Stimulated activated CD8-positive, alpha-beta memory T cell treated with anti-CD3 and anti-CD28 coated beads, Interleukin-4, amount 100 ng/mL, for 1 hour (primary cell): ENCODE data around the gene FABP1.

ENCODE experiments used
- DNase-seq, 2 donors: peaks; one replicate each; pipeline ENCODE4 v3.0.0-alpha.2; 2020; ENCODE audit warnings: low read depth in 2 of 2, low spot score in 1 of 2

FABP1 gene

GRCh38 chr2:88115825-88116518 is 11.9 kb downstream of the FABP1 start:
- no peak for DNase-seq

DNA sequence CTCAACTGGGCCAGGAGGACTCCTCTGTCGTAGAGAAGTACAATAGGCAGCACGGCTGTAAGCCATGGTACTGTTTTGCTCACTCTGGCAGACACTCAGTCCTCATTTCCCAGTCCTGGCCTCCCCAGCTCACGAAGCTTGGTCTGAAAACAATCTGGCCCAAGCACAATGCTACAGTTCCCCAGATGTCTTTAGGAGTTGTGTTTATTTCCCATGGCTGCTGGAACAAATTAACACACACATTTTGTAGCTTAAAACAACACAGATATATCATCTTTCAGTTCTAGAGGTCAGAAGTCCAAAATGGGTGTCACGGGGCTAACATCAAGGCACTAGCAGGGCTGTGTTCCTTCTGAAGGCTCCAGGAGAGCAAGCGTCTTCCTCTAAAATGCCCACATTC is 13.0 kb downstream of the FABP1 start:
- DNase-seq: no peak

DNA sequence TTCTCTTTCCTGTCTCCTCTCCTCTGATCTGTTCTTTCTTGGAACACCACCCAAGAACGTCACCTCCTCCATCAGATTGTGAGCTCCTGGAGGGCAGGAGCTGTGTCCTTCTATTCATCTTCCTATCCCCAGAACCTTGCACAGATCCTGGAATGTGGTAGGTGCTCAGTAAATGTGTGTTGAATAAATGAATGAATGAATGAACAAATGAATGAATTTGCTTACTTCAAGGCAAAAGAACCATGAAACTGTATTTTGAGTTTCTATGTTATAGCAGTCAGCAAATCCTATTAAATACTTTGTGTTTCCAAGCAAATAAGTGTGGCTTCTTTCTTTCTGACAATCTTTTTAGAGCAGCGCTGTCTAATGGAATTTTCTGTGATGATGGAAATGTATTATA is 14.8 kb downstream of the FABP1 start:
- no peak for DNase-seq

- no peak for DNase-seq
Observed at GRCh38 chr2:88110830-88111229, 17.0 kb downstream of the FABP1 start.

DNA sequence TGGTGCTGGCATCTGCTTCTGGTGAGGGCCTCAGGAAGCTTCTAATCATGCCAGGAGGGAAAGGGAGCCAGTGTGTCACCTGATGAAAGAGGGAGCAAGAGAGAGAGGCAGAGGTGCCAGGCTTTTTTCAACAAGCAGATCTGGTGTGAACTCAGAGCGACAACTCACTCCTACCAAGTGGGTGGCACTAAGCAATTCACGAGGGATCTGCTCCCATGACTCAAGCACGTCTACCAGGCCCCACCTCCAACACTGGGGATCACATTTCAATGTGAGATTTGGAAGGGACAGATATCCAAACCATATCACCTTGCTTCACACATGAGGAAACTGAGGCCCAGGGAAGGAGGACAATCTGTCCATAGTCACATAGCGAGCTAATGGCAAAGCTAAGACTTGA is 19.1 kb downstream of the FABP1 start:
- no peak for DNase-seq

DNA sequence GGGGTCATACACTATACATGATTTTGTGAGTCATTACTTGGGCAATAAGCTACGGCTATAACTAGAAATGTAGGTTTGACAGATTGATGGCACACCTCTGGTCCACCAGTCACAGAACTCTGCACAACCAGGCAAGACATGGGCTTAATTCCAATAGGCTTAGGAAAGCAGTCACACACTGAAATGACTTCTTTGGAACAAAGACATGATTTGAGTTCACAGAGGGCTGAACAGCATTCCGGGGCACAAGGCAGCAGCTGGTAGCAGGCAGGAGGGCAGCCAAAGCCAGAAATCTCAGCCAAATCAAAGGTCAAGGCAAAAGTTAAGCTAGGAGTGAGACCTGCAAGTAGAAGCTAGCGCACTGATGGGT is 27.4 kb downstream of the FABP1 start:
- DNase-seq: no peak

DNA sequence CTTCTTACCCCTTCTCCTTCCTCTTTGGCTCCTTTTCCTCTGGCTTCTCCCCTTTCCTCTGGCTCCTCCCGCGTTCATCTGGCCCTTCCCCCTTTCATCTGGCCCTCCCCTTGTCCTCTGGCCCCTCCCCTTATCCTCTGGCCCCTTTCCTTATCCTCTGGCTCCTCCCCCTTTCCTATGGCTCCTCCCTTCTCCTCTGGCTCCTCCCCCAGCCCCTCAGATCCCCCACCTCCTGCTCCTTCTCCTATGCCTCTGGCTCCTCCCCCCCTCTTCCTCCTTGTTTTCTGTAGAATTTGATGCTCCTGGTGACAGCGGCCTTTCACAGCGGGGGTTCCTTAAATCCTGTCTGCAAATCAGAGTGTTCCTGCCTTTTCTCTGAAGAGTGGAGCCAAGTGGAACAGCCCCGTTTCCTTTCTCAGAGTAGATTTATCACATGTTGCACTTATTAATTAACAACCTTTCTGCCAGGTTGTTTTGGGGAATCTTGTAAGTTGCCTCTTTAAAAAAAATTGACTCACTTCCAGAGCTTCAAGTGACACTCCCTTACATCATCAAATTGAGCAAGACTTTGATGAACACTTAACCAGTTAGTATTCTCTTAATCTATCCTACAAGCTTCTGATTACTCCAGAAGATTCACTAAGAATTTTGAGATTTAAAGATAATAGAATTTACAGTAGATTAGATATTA is 27.9 kb downstream of the FABP1 start:
- no peak for DNase-seq

DNA sequence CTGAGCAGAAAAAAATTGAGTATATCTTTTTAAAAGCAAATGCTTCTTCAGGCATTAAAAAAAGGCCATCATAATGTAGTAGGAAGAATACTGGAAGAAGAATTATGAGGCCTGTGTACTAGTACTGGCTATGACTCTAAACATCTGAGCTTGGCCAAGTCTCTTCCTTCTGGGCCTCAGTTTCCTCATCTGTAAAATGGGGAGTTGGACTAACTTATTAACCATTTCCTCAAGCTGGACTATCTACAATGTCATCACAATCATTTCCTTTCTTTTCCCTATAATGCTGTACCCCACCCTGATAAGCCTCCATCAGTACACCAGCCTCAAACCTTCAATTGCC is 29.3 kb downstream of the FABP1 start:
- DNase-seq: no peak

- no peak for DNase-seq
Observed at GRCh38 chr2:88097891-88098557, 29.8 kb downstream of the FABP1 start.

GRCh38 chr2:88097192-88097591 is 30.7 kb downstream of the FABP1 start:
- no peak for DNase-seq

DNA sequence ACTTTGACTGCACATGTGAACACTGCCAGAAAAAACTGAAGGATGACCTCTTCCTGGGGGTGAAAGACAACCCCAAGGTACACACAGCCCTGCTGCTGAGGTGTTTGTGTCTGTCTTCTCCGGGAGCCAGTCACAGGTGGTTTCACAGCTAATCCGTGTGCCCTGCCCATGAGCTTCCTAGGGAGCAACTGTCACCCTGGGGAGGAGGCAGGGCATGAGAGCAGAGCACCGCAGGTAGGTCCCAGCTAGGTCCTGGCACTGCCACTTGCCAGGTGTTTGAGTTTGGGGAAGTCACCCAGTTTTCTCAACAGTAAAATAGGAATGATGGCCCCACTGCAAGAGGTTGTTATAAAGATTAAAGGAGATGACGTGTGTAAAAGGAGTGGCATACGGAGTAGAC is 31.2 kb downstream of the FABP1 start:
- no peak for DNase-seq

DNA sequence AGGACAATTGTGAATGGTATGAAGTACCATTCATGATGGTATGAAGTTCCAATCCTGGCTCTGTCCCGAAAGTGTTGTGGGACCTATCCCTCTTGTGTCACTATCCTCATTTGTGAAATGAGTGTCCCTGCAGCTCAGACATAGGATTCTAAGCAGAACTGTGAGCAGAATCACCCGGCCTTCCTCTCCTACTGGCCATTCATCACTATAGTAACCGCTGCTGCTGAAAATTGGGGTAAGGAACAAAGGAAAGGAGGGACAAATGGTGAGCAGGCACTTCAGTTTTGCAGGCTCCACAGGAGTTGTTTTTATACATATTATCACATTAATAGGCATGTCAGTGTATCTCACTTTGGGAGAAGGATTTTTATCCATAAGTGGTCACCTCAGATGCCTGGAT is 32.8 kb downstream of the FABP1 start:
- no peak for DNase-seq

- no peak for DNase-seq
Observed at GRCh38 chr2:88092773-88093172, 35.1 kb downstream of the FABP1 start.

DNA sequence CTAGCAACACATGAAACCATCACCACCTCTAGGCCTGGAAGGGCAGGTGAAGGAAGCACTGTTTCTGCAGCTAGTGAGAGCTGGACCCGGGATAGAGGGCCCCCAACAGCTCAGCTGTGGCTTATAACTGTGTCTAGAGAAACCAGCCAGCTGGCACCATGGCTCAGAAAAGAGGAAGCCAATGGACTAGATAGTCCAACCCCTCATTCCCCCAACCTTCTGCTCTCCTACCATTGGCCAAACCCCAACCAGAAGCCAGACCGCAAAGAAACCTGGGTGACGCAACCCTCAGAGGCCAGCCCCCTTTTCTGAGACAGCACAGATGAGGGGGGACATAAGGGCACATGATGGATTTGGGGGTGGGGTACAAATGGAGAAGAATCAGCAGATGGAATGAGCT is 35.9 kb downstream of the FABP1 start:
- DNase-seq: no peak

GRCh38 chr2:88090446-88091283 is 37.2 kb downstream of the FABP1 start:
- DNase-seq: no peak

GRCh38 chr2:88088999-88089398 is 38.9 kb downstream of the FABP1 start:
- DNase-seq: no peak

DNA sequence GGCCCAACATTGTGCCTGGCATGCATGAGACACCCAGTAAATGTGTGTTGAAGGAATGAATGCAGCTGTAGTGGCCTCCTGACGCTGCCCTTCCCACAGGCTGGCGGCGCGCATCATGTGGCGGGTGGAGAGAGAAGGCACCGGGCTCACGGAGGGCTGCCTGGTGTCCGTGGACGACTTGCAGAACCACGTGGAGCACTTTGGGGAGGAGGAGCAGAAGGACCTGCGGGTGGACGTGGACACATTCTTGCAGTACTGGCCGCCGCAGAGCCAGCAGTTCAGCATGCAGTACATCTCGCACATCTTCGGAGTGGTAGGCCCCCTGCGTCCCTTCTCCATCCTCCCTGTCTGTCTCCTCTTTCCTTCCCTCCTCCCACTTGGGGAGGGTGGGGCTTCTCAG is 40.1 kb downstream of the FABP1 start:
- no peak for DNase-seq

GRCh38 chr2:88087073-88087472 is 40.8 kb downstream of the FABP1 start:
- no peak for DNase-seq

DNA sequence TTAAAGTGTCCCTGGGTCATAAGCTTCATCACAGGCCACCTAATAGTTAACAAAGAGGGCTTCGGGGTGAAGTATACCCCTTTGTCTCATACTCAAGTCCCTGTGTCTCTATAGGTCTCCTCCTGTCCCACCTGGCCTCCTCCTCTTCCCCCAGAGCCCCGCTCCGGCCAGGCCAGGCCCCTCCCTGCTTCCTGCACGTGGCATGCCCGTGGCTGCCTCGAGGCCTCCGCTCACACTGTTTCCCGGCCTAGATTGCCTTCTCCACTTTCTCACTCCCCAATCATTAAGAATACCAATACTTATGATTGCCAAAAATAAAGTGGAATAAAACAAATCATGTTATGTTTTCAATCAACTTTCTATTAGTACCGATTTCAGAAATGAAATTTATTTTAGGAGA is 41.5 kb downstream of the FABP1 start:
- DNase-seq: no peak

- DNase-seq: no peak
Observed at GRCh38 chr2:88085602-88086001, 42.3 kb downstream of the FABP1 start.

GRCh38 chr2:88085099-88085498 is 42.8 kb downstream of the FABP1 start:
- no peak for DNase-seq

DNA sequence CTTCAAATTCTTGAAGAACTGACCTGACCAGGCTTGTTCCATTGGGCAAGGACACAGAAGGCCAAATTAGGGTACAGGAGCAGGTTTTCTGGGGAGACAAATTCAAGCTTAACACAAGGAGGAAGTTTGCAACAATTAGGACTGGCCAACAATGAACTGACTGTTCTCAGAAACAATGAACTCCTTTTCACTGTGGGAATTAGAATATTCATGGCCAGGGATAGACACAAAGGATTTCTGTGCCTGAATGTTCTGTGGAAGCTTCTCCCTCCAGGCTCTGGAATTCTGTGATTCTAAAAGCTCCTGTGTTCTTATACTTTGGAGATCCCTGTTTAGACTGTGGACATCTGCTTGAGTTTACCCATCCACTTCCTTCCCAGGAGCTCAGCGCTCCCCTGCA is 45.1 kb downstream of the FABP1 start:
- DNase-seq: no peak
